Left lung (tissue), 10 donors: Measurements from ENCODE around the gene IGFBP5. TPM values are rescaled to one million over a fixed set of nuclear protein-coding genes. Genes with fewer than 3 reads are reported as not detected.
A peak's percentile ranks its signal among the peaks of the same experiment; 100 is the strongest.

Experiments
- ATAC-seq: fragments of 200-7000 bp; cut with Tn5 transposase; one replicate; pipeline ENCODE4 v1.9.1; 2020; ENCODE audit warnings: moderate library complexity
- DNase-seq, 4 donors: peaks; one replicate each; pipeline ENCODE4 v3.0.0-alpha.2; 2013 to 2020
- H3K27ac ChIP-seq, 2 donors: fragments of 200-600 bp; sonication (generic) in 1 of 2; one replicate each; pipeline versions ENCODE4 v1.5.0 to v1.8.0; 2020 to 2021
- H3K27me3 ChIP-seq, 2 donors: fragments of 200-600 bp; sonication (generic) in 1 of 2; one replicate each; pipeline versions ENCODE4 v1.5.0 to v1.8.0; 2020 to 2021
- H3K36me3 ChIP-seq, 2 donors: fragments of 200-600 bp; sonication (generic) in 1 of 2; one replicate each; pipeline versions ENCODE4 v1.5.0 to v1.8.0; 2020 to 2021
- H3K4me1 ChIP-seq, 2 donors: fragments of 200-600 bp; one replicate each; pipeline ENCODE4 v1.8.0; 2021
- H3K4me3 ChIP-seq, 2 donors: fragments of 200-600 bp; sonication (generic) in 1 of 2; one replicate each; pipeline versions ENCODE4 v1.5.0 to v1.8.0; 2020 to 2021; ENCODE audit warnings: mild to moderate bottlenecking in 1 of 2
- H3K9me3 ChIP-seq, 2 donors: fragments of 200-600 bp; sonication (generic) in 1 of 2; one replicate each; pipeline versions ENCODE4 v1.5.0 to v1.8.0; 2020 to 2021
- CTCF ChIP-seq, 2 donors: fragments of 200-600 bp; sonication (generic) in 1 of 2; IDR thresholded peaks; one replicate each; pipeline versions ENCODE4 v1.5.0 to v1.8.0; 2021; ENCODE audit warnings: antibody characterized with exemption in 2 of 2
- intact Hi-C, 2 donors: fragments of 100-400 bp; cut with DNase I; formaldehyde crosslinking; loops; one replicate each; pipeline versions ENCODE4 v1.11.2 to v1.14.2; 2022
- polyA plus RNA-seq, 6 donors: library from polyadenylated mRNA; unstranded; fragments of 120-200 nt; gene quantifications; one replicate each; pipeline ENCODE4 v1.2.1, GENCODE V29; 2013; ENCODE audit not compliant: insufficient read length in 6 of 6
- total RNA-seq, 2 donors: library from RNA; stranded (reverse); fragmentation: NEBNext Ultra II Directional; extraction: Animal tissue kit (Norgen Biotek cat#: 25700); gene quantifications; one replicate each; pipeline ENCODE4 v1.2.1, GENCODE V29; 2021
- donor health status: DM: no; HTN: yes; CAD: no.
- donor health status: DM: no; HTN: no; CAD: no.

IGFBP5 gene
- total and polyA plus RNA-seq, 8 donors, result 89.4 to 149 (median 121) TPM

- TF ChIP-seq CTCF (IDR thresholded peaks at IDR 0.05), result no peak
- Histone ChIP-seq H3K27me3 (no peaks in the 10 kb centered on the region), H3K9me3 (no peaks in the 10 kb centered on the region), H3K36me3 (no peaks in the 10 kb centered on the region), H3K27ac (no peak overlapping the region), H3K4me3 (no peak overlapping the region), H3K4me1 (no peaks in the 10 kb centered on the region)
- intact Hi-C loops, result no loop called here
- DNase-seq (no peak), ATAC-seq (no peak)
These were observed 24.3 kb downstream of the IGFBP5 start for GRCh38 chr2:216671081-216671411.

- Histone ChIP-seq H3K27me3 (no peaks in the 10 kb centered on the region), H3K9me3 (no peaks in the 10 kb centered on the region), H3K27ac (no peak overlapping the region), H3K4me1 (peaks cover 3 to 5% of the 10 kb centered on the region in 2 donors), H3K36me3 (no peaks in the 10 kb centered on the region), H3K4me3 (no peak overlapping the region)
- no peak for ATAC-seq
- DNase-seq, result no peak
- intact Hi-C loops, result no loop called here
- no peak for TF ChIP-seq CTCF (IDR thresholded peaks at IDR 0.05)
These were observed 24.9 kb downstream of the IGFBP5 start for GRCh38 chr2:216670266-216671080.

- no peaks in the 10 kb centered on the region for H3K9me3 ChIP-seq
- no peak overlapping the region for H3K27ac ChIP-seq
- intact Hi-C loops, result loop anchor here in 1 of 2 donors (5.0 kb wide), 1 partner anchor 144 kb away; no protein-coding TSS in a partner anchor
- ATAC-seq, result peak; percentile 93
- H3K4me3 ChIP-seq, result no peak overlapping the region
- peak; percentile 95 to 98 for TF ChIP-seq CTCF (IDR thresholded peaks at IDR 0.05)
- no peaks in the 10 kb centered on the region for H3K36me3 ChIP-seq
- H3K27me3 ChIP-seq, result no peaks in the 10 kb centered on the region
- H3K4me1 ChIP-seq, result peaks cover 3 to 7% of the 10 kb centered on the region in 2 donors
- DNase-seq, result peak in 3 of 4 donors; percentile 52 to 84 (median 71)
These were observed 28.7 kb downstream of the IGFBP5 start for GRCh38 chr2:216666461-216667233.

GRCh38 chr2:216665717-216666116 lies 29.6 kb downstream of the IGFBP5 start:
- peak; percentile 13 for ATAC-seq
- Histone ChIP-seq H3K27me3 (no peaks in the 10 kb centered on the region), H3K9me3 (no peaks in the 10 kb centered on the region), H3K4me1 (peaks cover 3 to 7% of the 10 kb centered on the region in 2 donors), H3K4me3 (no peak overlapping the region), H3K36me3 (no peaks in the 10 kb centered on the region), H3K27ac (no peak overlapping the region)
- intact Hi-C loops, result loop anchor here in 1 of 2 donors (5.0 kb wide), 1 partner anchor 143 kb away; no protein-coding TSS in a partner anchor
- peak in 1 of 4 donors; percentile 44 for DNase-seq
- no peak for TF ChIP-seq CTCF (IDR thresholded peaks at IDR 0.05)

- no peak for TF ChIP-seq CTCF (IDR thresholded peaks at IDR 0.05)
- ATAC-seq (peak; percentile 51), DNase-seq (peak in 1 of 4 donors; percentile 38)
- Histone ChIP-seq H3K36me3 (no peaks in the 10 kb centered on the region), H3K27me3 (no peaks in the 10 kb centered on the region), H3K4me3 (no peak overlapping the region), H3K9me3 (no peaks in the 10 kb centered on the region), H3K4me1 (peaks cover 3 to 7% of the 10 kb centered on the region in 2 donors), H3K27ac (no peak overlapping the region)
- intact Hi-C loops, result loop anchor here in 1 of 2 donors (5.0 kb wide), 1 partner anchor 143 kb away; no protein-coding TSS in a partner anchor
These were observed 30.1 kb downstream of the IGFBP5 start for GRCh38 chr2:216665242-216665641.
